ENCODE data around the gene TP63.

TP63 gene

GRCh38 chr3:189841473-189842205 is 210.4 kb downstream of the TP63 start:
- Histone ChIP-seq H3K79me1 (ENCODE audit: low read length) (peaks cover 29% of the 10 kb centered on the region), H4K12ac (ENCODE audit: low read depth, low read length) (no peak overlapping the region), H2AK5ac (ENCODE audit: low read length) (no peak overlapping the region), H4K8ac (ENCODE audit: low read depth, low read length) (peak overlapping the region; percentile 89), H3K36me3 (ENCODE audit: control insufficient read depth in 1 of 2, insufficient read depth in 2 of 2, low read length in 2 of 2) (no peaks in the 10 kb centered on the region), H3K4me2 (ENCODE audit: low read length) (peak overlapping the region; percentile 22), H2BK120ac (ENCODE audit: insufficient read depth, low read length, poor library complexity) (peak overlapping the region; percentile 95), H3K23ac (ENCODE audit: low read length) (no peak overlapping the region), H3K14ac (ENCODE audit: low read length) (peak overlapping the region; percentile 85), H3K4me3 (ENCODE audit: low read depth, low read length) (no peak overlapping the region), H3K9me3 (ENCODE audit: insufficient read depth, low read depth, low read length) (no peaks in the 10 kb centered on the region), H3K9ac (ENCODE audit: low read length) (no peak overlapping the region), H3K79me2 (ENCODE audit: control insufficient read depth, insufficient read depth, low read length, poor library complexity) (peaks cover 4% of the 10 kb centered on the region), H2BK5ac (ENCODE audit: low read depth, low read length, poor library complexity) (peak overlapping the region; percentile 95), H3K27me3 (ENCODE audit: insufficient read depth, low read length) (no peaks in the 10 kb centered on the region), H2BK12ac (ENCODE audit: low read length) (peak overlapping the region; percentile 99), H2AFZ (ENCODE audit: insufficient read depth, low read length, poor library complexity) (peak overlapping the region; percentile 37), H4K91ac (ENCODE audit: low read depth, low read length) (peak overlapping the region; percentile 94), H3K4ac (ENCODE audit: low read depth, low read length) (peak overlapping the region; percentile 80), H3K18ac (ENCODE audit: low read length) (peak overlapping the region; percentile 94), H3K4me1 (ENCODE audit: control insufficient read depth in 1 of 2, insufficient read depth in 2 of 2, low read length in 2 of 2) (peaks cover 15 to 17% of the 10 kb centered on the region in 2 experiments), H3K27ac (ENCODE audit: low read depth, low read length) (peak overlapping the region; percentile 94)
- peak; percentile 80 to 91 for DNase-seq
- WGBS (ENCODE audit: extremely low coverage, insufficient coverage, insufficient read length): no CpG with 5 or more reads among the region's 13 CpGs

- H3K36me3 ChIP-seq (ENCODE audit: control insufficient read depth in 1 of 2, insufficient read depth in 2 of 2, low read length in 2 of 2): no peaks in the 10 kb centered on the region
- peak in 1 of 2 donors; percentile 19 for DNase-seq
- no peak overlapping the region for H3K23ac ChIP-seq (ENCODE audit: low read length)
- peak overlapping the region; percentile 94 for H3K27ac ChIP-seq (ENCODE audit: low read depth, low read length)
- H2BK5ac ChIP-seq (ENCODE audit: low read depth, low read length, poor library complexity): peak overlapping the region; percentile 81
- peaks cover 15 to 16% of the 10 kb centered on the region in 2 experiments for H3K4me1 ChIP-seq (ENCODE audit: control insufficient read depth in 1 of 2, insufficient read depth in 2 of 2, low read length in 2 of 2)
- H3K9me3 ChIP-seq (ENCODE audit: insufficient read depth, low read depth, low read length): no peaks in the 10 kb centered on the region
- H4K12ac ChIP-seq (ENCODE audit: low read depth, low read length): no peak overlapping the region
- no peak overlapping the region for H3K9ac ChIP-seq (ENCODE audit: low read length)
- H3K4me2 ChIP-seq (ENCODE audit: low read length): no peak overlapping the region
- H2BK120ac ChIP-seq (ENCODE audit: insufficient read depth, low read length, poor library complexity): peak overlapping the region; percentile 59
- peak overlapping the region; percentile 49 for H3K4ac ChIP-seq (ENCODE audit: low read depth, low read length)
- peaks cover 29% of the 10 kb centered on the region for H3K79me1 ChIP-seq (ENCODE audit: low read length)
- peak overlapping the region; percentile 97 for H2BK12ac ChIP-seq (ENCODE audit: low read length)
- H4K91ac ChIP-seq (ENCODE audit: low read depth, low read length): peak overlapping the region; percentile 69
- H3K4me3 ChIP-seq (ENCODE audit: low read depth, low read length): no peak overlapping the region
- no peak overlapping the region for H2AFZ ChIP-seq (ENCODE audit: insufficient read depth, low read length, poor library complexity)
- H3K27me3 ChIP-seq (ENCODE audit: insufficient read depth, low read length): no peaks in the 10 kb centered on the region
- peak overlapping the region; percentile 79 for H2AK5ac ChIP-seq (ENCODE audit: low read length)
- WGBS (ENCODE audit: extremely low coverage, insufficient coverage, insufficient read length): no CpG with 5 or more reads among the region's 19 CpGs
- H4K8ac ChIP-seq (ENCODE audit: low read depth, low read length): peak overlapping the region; percentile 77
- peaks cover 4% of the 10 kb centered on the region for H3K79me2 ChIP-seq (ENCODE audit: control insufficient read depth, insufficient read depth, low read length, poor library complexity)
- H3K14ac ChIP-seq (ENCODE audit: low read length): peak overlapping the region; percentile 47
- H3K18ac ChIP-seq (ENCODE audit: low read length): peak overlapping the region; percentile 83
Measured at GRCh38 chr3:189842681-189843602, 211.8 kb downstream of the TP63 start.

GRCh38 chr3:189845069-189845468 is 213.9 kb downstream of the TP63 start:
- H4K12ac ChIP-seq (ENCODE audit: low read depth, low read length): no peak overlapping the region

GRCh38 chr3:189848395-189849040 is 217.3 kb downstream of the TP63 start:
- no peak for DNase-seq

More at GRCh38 chr3:189845069-189845468, 213.9 kb downstream of the TP63 start:
- Histone ChIP-seq H3K4me1 (ENCODE audit: control insufficient read depth in 1 of 2, insufficient read depth in 2 of 2, low read length in 2 of 2) (peaks cover 12 to 15% of the 10 kb centered on the region in 2 experiments), H2BK12ac (ENCODE audit: low read length) (no peak overlapping the region), H3K18ac (ENCODE audit: low read length) (no peak overlapping the region), H3K14ac (ENCODE audit: low read length) (no peak overlapping the region), H2BK5ac (ENCODE audit: low read depth, low read length, poor library complexity) (no peak overlapping the region), H4K91ac (ENCODE audit: low read depth, low read length) (no peak overlapping the region), H3K9ac (ENCODE audit: low read length) (no peak overlapping the region), H3K27me3 (ENCODE audit: insufficient read depth, low read length) (no peaks in the 10 kb centered on the region), H3K79me2 (ENCODE audit: control insufficient read depth, insufficient read depth, low read length, poor library complexity) (peaks cover 4% of the 10 kb centered on the region), H3K4me2 (ENCODE audit: low read length) (no peak overlapping the region), H3K36me3 (ENCODE audit: control insufficient read depth in 1 of 2, insufficient read depth in 2 of 2, low read length in 2 of 2) (no peaks in the 10 kb centered on the region), H3K23ac (ENCODE audit: low read length) (no peak overlapping the region), H2AFZ (ENCODE audit: insufficient read depth, low read length, poor library complexity) (no peak overlapping the region), H3K9me3 (ENCODE audit: insufficient read depth, low read depth, low read length) (no peaks in the 10 kb centered on the region), H3K27ac (ENCODE audit: low read depth, low read length) (no peak overlapping the region), H3K79me1 (ENCODE audit: low read length) (peaks cover 24% of the 10 kb centered on the region), H2BK120ac (ENCODE audit: insufficient read depth, low read length, poor library complexity) (no peak overlapping the region), H3K4me3 (ENCODE audit: low read depth, low read length) (no peak overlapping the region), H2AK5ac (ENCODE audit: low read length) (no peak overlapping the region), H4K8ac (ENCODE audit: low read depth, low read length) (no peak overlapping the region), H3K4ac (ENCODE audit: low read depth, low read length) (no peak overlapping the region)
- no peak for DNase-seq
- no CpG with 5 or more reads among the region's 3 CpGs for WGBS (ENCODE audit: extremely low coverage, insufficient coverage, insufficient read length)

More at GRCh38 chr3:189848395-189849040, 217.3 kb downstream of the TP63 start:
- Histone ChIP-seq H3K18ac (ENCODE audit: low read length) (no peak overlapping the region), H3K14ac (ENCODE audit: low read length) (no peak overlapping the region), H2BK120ac (ENCODE audit: insufficient read depth, low read length, poor library complexity) (no peak overlapping the region), H3K9ac (ENCODE audit: low read length) (no peak overlapping the region), H3K4me3 (ENCODE audit: low read depth, low read length) (no peak overlapping the region), H4K8ac (ENCODE audit: low read depth, low read length) (no peak overlapping the region), H3K27ac (ENCODE audit: low read depth, low read length) (no peak overlapping the region), H4K91ac (ENCODE audit: low read depth, low read length) (no peak overlapping the region), H3K23ac (ENCODE audit: low read length) (no peak overlapping the region), H3K4me1 (ENCODE audit: control insufficient read depth in 1 of 2, insufficient read depth in 2 of 2, low read length in 2 of 2) (peaks cover 0 to 1% of the 10 kb centered on the region in 2 experiments), H2BK5ac (ENCODE audit: low read depth, low read length, poor library complexity) (no peak overlapping the region), H3K79me2 (ENCODE audit: control insufficient read depth, insufficient read depth, low read length, poor library complexity) (no peaks in the 10 kb centered on the region), H2AK5ac (ENCODE audit: low read length) (no peak overlapping the region), H2AFZ (ENCODE audit: insufficient read depth, low read length, poor library complexity) (no peak overlapping the region), H3K9me3 (ENCODE audit: insufficient read depth, low read depth, low read length) (no peaks in the 10 kb centered on the region), H3K4me2 (ENCODE audit: low read length) (no peak overlapping the region), H3K27me3 (ENCODE audit: insufficient read depth, low read length) (no peaks in the 10 kb centered on the region), H3K36me3 (ENCODE audit: control insufficient read depth in 1 of 2, insufficient read depth in 2 of 2, low read length in 2 of 2) (no peaks in the 10 kb centered on the region), H3K79me1 (ENCODE audit: low read length) (peaks cover 6% of the 10 kb centered on the region), H3K4ac (ENCODE audit: low read depth, low read length) (no peak overlapping the region), H2BK12ac (ENCODE audit: low read length) (no peak overlapping the region), H4K12ac (ENCODE audit: low read depth, low read length) (no peak overlapping the region)
- no CpG with 5 or more reads among the region's 1 CpG for WGBS (ENCODE audit: extremely low coverage, insufficient coverage, insufficient read length)

All from trophoblast cell (in vitro differentiated cells and primary cell).